ENCODE measurements around the gene DCDC2C. TPM values are rescaled to one million over a fixed set of nuclear protein-coding genes. Genes with fewer than 3 reads are reported as not detected.

DCDC2C gene
- polyA plus RNA-seq, 1 donor from 2014 or later = not detected

GRCh38 chr2:3787768-3788167 lies 84.4 kb downstream of the DCDC2C start:
- Histone ChIP-seq H3K9me3 (ENCODE audit: low read length) (no peaks in the 10 kb centered on the region), H2AFZ (ENCODE audit: low read depth, low read length) (no peak overlapping the region), H3K27me3 (ENCODE audit: insufficient read depth, low read depth, low read length) (no peaks in the 10 kb centered on the region), H3F3A (ENCODE audit: insufficient read depth, low read length, poor library complexity, severe bottlenecking) (no peaks in the 10 kb centered on the region), H3K4me3 (ENCODE audit: low read length) (no peak overlapping the region), H3K27ac (ENCODE audit: low read length) (no peak overlapping the region), H4K20me1 (ENCODE audit: insufficient read depth) (no peaks in the 10 kb centered on the region), H3K9me2 (ENCODE audit: insufficient read depth, low read length) (no peaks in the 10 kb centered on the region), H3K9ac (ENCODE audit: low read length) (no peak overlapping the region), H3K79me2 (replicated peaks; ENCODE audit: insufficient read depth, low read length) (no peaks in the 10 kb centered on the region), H3K36me3 (ENCODE audit: insufficient read depth, low read length) (no peaks in the 10 kb centered on the region), H3K4me2 (ENCODE audit: low read length) (no peak overlapping the region)
- no peak for TF ChIP-seq EZH2 (IDR thresholded peaks at IDR 0.05; ENCODE audit: borderline replicate concordance, insufficient read depth, low read length, poor library complexity, severe bottlenecking)
- TF ChIP-seq MXI1 (conservative IDR thresholded peaks at IDR 0.05; ENCODE audit: poor library complexity, severe bottlenecking) = no peak
- no peak for TF ChIP-seq SMC3 (conservative IDR thresholded peaks at IDR 0.05; ENCODE audit: poor library complexity)
- TF ChIP-seq TAF1 (IDR thresholded peaks at IDR 0.05; ENCODE audit: low read depth) = no peak
- no peak for TF ChIP-seq POLR2AphosphoS5 (IDR thresholded peaks at IDR 0.05)
- no peak for TF ChIP-seq CTCF (IDR thresholded peaks at IDR 0.05; ENCODE audit: poor library complexity, severe bottlenecking)
- no peak for TF ChIP-seq REST (IDR thresholded peaks at IDR 0.05; ENCODE audit: borderline replicate concordance)
- no peak for TF ChIP-seq RAD21 (conservative IDR thresholded peaks at IDR 0.05)

- Histone ChIP-seq H3K9me3 (ENCODE audit: low read length) (no peaks in the 10 kb centered on the region), H3K79me2 (replicated peaks; ENCODE audit: insufficient read depth, low read length) (no peaks in the 10 kb centered on the region), H3K36me3 (ENCODE audit: insufficient read depth, low read length) (no peaks in the 10 kb centered on the region), H3K27ac (ENCODE audit: low read length) (no peak overlapping the region), H3K9me2 (ENCODE audit: insufficient read depth, low read length) (no peaks in the 10 kb centered on the region), H3K4me2 (ENCODE audit: low read length) (no peak overlapping the region), H3F3A (ENCODE audit: insufficient read depth, low read length, poor library complexity, severe bottlenecking) (no peaks in the 10 kb centered on the region), H4K20me1 (ENCODE audit: insufficient read depth) (no peaks in the 10 kb centered on the region), H3K4me3 (ENCODE audit: low read length) (no peak overlapping the region), H3K9ac (ENCODE audit: low read length) (no peak overlapping the region), H2AFZ (ENCODE audit: low read depth, low read length) (no peak overlapping the region), H3K27me3 (ENCODE audit: insufficient read depth, low read depth, low read length) (no peaks in the 10 kb centered on the region)
- TF ChIP-seq CTCF (IDR thresholded peaks at IDR 0.05; ENCODE audit: poor library complexity, severe bottlenecking) = no peak
- TF ChIP-seq RAD21 (conservative IDR thresholded peaks at IDR 0.05) = no peak
- no peak for TF ChIP-seq EP300 (conservative IDR thresholded peaks at IDR 0.05; ENCODE audit: poor library complexity, severe bottlenecking)
- no peak for TF ChIP-seq EZH2 (IDR thresholded peaks at IDR 0.05; ENCODE audit: borderline replicate concordance, insufficient read depth, low read length, poor library complexity, severe bottlenecking)
- TF ChIP-seq SMC3 (conservative IDR thresholded peaks at IDR 0.05; ENCODE audit: poor library complexity) = no peak
Observed at GRCh38 chr2:3789256-3789655, 85.9 kb downstream of the DCDC2C start.
